GM19372 (cell line): ENCODE results near the gene GIMAP1.

Experiments used
- ATAC-seq: cut with Tn5 transposase; IDR thresholded peaks from one replicate; pipeline ENCODE4 v1.9.1; 2021; ENCODE audit warnings: mild to moderate bottlenecking, low read depth, moderate library complexity; ENCODE audit not compliant: unreplicated experiment

Gene GIMAP1

GRCh38 chr7:150744041-150744656 is 27.7 kb downstream of the GIMAP1 start:
- ATAC-seq = no peak

GRCh38 chr7:150745086-150745485 is 28.7 kb downstream of the GIMAP1 start:
- ATAC-seq = no peak

GRCh38 chr7:150745876-150746275 is 29.5 kb downstream of the GIMAP1 start:
- ATAC-seq = no peak

GRCh38 chr7:150746921-150747320 is 30.5 kb downstream of the GIMAP1 start:
- no peak for ATAC-seq

GRCh38 chr7:150748376-150748775 is 32.0 kb downstream of the GIMAP1 start:
- no peak for ATAC-seq

GRCh38 chr7:150751702-150752101 is 35.3 kb downstream of the GIMAP1 start:
- ATAC-seq = no peak

GRCh38 chr7:150753239-150753638 is 36.8 kb downstream of the GIMAP1 start:
- no peak for ATAC-seq

- no peak for ATAC-seq
Observed at GRCh38 chr7:150753826-150754603, 37.6 kb downstream of the GIMAP1 start.

- ATAC-seq = no peak
Observed at GRCh38 chr7:150754951-150755350, 38.5 kb downstream of the GIMAP1 start.

- ATAC-seq = peak; percentile 50
Observed at GRCh38 chr7:150755473-150756099, 39.2 kb downstream of the GIMAP1 start.

- no peak for ATAC-seq
Observed at GRCh38 chr7:150756166-150756565, 39.8 kb downstream of the GIMAP1 start.

GRCh38 chr7:150756858-150757257 is 40.4 kb downstream of the GIMAP1 start:
- no peak for ATAC-seq

- ATAC-seq = no peak
Observed at GRCh38 chr7:150759479-150759878, 43.1 kb downstream of the GIMAP1 start.

GRCh38 chr7:150766334-150766709 is 49.9 kb downstream of the GIMAP1 start:
- ATAC-seq = no peak

GRCh38 chr7:150769768-150770167 is 53.4 kb downstream of the GIMAP1 start:
- no peak for ATAC-seq
